Activated gamma-delta T cell treated with Interleukin-2 at 50 U/mL for 16 hours (primary cell): Measurements from ENCODE around the gene TEDC2.
A peak's percentile ranks its signal among the peaks of the same experiment; 100 is the strongest.
"Not testable (repeated sequence)": the region's sequence is repeated elsewhere in the genome, so short reads cannot be mapped to it uniquely, and the experiment has no call there.

Experiments used
- DNase-seq: peaks from one replicate; pipeline ENCODE4 v3.0.0-alpha.2; 2020

Gene TEDC2

DNA sequence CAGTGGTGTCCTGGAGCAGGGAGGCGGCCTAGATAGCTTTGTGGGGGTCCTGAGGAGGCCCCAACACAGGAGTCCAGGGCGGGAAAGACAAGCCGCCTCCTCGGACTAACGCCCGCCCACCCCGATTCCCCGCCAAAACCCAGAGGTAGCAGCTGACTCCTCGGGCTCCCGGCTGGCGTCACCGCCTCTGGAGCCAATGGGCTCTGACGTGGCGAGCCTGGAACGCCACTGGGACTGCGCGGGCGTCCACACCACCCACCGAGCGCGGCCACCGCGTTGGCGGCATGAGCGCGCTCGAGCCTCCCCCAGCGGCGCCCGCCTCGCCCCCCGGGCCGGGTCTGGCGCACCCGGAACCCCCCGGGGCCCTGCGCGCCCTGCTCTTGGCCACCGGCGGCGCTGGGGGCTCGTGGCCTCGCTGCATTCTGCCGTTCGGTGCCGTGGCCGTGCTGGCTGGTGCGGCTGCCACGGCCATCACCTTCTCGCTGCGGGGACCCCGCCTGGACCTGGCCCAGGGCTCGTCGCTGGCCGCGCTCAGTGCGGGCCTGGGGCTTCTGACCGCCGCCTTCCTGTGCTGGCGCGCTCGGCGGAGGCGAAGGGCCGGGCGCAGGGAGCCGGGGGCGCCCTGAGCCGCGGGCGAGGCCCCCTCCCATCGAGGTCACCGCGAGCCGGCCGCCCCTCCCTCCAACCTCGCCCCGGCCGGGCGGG lies 7.8 kb downstream of the TEDC2 start:
- no peak for DNase-seq

DNA sequence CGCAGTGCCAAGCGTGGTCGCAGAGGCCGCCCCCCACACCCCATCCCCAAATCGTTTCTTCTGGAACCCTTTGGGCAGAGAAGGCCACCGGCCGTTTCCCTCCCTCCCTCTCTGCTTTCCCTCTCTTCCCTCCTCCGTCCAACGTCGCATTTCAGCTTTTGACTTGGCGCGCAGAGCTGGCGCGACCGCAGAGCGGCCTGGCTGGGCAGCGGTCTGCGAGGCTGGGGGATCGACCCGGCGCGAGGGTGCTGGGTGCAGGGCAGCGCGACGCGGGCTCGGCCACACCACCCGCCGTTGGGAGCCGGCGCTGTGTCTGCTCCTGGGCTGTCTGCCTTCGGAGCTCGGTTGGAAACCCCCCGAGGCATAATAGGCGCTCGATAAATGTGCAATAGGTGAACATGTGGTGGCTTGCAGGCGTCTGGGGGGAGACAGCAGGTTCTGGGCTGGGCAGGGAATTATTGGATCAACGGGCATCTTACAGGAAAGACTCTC lies 8.4 kb downstream of the TEDC2 start:
- no peak for DNase-seq

DNA sequence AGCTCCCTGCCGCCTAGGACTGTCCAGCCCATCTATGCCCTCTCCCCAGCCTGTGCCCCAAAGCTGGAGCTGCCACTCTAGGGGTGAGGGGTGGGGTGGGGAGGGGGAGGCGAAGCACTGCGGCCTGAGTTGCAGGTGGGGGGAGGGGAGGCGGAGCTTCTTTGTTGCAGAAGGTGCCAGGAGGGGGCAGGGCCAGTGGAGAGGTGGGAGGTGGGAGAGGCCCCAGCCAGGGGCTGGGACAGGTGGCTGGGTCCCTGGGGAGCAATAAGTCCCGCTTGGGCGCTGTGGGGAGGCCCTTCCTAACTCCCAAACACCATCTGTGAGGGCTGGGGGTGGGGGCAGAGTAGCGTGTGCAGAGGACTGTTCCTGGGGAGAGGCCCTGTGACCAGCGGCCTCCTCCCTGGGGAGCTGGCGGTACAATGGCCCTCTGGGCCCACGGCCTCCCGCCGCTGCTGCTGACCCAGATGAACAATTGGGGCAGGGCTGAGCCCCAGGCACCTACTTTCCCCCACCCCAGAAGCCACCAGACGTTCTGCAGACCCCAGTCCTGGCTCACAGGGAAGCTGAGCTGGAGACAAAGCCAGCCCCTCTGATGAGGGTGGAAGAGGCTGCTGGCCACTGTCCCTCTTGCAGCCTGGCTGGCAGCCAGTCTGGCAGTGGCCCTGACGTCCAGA lies 9.0 kb downstream of the TEDC2 start:
- no peak for DNase-seq

DNA sequence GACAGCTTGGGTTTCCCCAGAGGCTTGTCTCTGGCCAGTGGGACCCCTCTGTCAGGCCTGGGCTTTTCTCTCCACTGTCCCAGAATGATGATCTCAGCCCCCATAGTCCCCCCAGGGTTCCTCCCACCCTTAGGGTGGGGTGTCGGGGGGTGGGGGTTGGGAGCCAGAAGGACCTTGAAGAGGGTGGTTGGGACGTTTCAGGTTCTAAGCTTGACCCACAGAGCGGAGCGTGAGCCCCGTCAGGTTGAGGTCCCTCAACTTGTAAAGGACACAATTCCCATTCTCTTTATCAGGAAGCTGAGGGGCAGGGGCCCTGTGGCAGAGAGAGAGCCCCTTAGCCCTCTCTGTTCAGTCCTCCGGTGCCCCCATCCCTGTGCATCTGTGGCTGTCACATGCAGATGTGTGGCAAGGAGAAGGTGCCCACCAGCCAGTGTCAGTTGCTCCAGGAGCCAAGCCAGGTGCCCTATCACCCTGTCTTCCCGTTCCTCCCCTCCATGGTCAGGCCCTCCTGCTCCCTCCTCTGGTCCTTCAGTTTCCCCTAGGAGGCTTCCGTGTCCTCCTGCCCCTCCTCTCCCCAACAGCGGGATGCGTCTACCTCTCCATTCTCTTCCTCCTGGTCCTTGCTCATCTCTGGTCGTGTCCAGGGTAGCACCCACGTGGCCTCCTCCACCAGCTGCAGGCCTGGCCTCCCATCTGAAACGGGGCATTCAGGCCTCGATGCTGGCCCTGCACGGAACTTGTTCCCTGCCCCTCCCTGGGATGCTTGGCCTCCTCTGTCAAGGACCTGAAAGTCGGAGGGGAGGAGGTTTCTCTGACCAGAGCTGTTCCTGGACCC lies 9.7 kb downstream of the TEDC2 start:
- DNase-seq = no peak

DNA sequence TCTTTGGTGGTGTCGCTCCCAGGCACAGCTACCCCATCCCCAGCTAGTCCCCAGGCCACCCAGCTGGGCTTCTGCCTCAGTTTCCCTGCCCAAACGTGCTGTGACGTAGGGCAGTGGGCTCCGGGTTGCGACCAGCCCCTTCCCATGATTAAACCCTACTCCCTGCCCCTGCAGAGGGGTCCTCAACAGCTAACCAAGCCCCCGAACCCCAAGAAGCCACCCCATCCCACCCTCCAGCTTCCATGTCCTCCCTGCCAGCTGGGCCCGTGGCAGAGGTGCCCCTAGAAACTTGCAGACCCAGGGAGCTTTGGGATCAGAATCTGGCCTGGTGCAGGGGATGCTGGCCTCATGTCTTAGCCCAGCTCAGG lies 10.3 kb downstream of the TEDC2 start:
- no peak for DNase-seq

- no peak for DNase-seq
Measured at GRCh38 chr16:2470603-2471015, 10.7 kb downstream of the TEDC2 start.

DNA sequence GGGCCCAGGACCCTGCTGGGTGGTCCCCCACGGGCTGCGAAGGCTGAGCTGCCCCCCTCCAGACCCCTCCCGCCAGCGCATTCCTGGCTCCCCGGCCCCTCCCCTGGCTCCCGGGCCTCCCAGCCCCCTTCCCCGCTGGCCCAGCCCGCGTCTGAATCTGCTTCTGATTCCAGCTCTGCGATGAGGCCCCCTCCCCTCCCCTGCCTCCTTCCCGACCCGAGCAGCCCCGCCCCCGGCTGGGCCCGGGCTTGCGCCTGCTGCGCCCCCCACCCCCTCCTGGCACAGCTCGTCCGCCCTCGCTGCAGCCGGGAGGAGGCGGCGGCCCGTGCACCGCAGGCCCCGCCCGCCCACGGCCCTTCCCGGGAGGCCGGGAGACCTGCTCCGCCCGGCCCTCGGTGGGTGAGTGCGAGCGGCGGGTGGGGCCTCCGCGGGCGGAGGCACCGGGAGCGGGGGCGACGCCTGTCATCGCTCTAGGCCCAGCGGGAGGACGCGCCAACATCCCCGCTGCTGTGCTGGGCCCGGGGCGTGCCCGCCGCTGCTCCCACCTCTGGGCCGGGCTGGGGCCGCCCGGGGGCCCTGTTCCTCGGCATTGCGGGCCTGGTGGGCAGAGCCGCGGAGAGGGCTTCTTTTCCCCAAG lies 11.2 kb downstream of the TEDC2 start, which contains the start of gene NTN3:
TSS of gene NTN3 (plus strand) at position 282 of the 637 bp plus-strand sequence. CDS start 405 bp downstream, outside the sequence.
- no peak for DNase-seq

DNA sequence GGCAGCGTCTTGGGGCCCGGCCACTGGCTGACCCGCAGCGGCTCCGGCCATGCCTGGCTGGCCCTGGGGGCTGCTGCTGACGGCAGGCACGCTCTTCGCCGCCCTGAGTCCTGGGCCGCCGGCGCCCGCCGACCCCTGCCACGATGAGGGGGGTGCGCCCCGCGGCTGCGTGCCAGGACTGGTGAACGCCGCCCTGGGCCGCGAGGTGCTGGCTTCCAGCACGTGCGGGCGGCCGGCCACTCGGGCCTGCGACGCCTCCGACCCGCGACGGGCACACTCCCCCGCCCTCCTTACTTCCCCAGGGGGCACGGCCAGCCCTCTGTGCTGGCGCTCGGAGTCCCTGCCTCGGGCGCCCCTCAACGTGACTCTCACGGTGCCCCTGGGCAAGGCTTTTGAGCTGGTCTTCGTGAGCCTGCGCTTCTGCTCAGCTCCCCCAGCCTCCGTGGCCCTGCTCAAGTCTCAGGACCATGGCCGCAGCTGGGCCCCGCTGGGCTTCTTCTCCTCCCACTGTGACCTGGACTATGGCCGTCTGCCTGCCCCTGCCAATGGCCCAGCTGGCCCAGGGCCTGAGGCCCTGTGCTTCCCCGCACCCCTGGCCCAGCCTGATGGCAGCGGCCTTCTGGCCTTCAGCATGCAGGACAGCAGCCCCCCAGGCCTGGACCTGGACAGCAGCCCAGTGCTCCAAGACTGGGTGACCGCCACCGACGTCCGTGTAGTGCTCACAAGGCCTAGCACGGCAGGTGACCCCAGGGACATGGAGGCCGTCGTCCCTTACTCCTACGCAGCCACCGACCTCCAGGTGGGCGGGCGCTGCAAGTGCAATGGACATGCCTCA lies 12.0 kb downstream of the TEDC2 start:
- DNase-seq = no peak

- no peak for DNase-seq
Measured at GRCh38 chr16:2472488-2472864, 12.6 kb downstream of the TEDC2 start.

GRCh38 chr16:2472885-2473445 lies 13.1 kb downstream of the TEDC2 start:
- no peak for DNase-seq

DNA sequence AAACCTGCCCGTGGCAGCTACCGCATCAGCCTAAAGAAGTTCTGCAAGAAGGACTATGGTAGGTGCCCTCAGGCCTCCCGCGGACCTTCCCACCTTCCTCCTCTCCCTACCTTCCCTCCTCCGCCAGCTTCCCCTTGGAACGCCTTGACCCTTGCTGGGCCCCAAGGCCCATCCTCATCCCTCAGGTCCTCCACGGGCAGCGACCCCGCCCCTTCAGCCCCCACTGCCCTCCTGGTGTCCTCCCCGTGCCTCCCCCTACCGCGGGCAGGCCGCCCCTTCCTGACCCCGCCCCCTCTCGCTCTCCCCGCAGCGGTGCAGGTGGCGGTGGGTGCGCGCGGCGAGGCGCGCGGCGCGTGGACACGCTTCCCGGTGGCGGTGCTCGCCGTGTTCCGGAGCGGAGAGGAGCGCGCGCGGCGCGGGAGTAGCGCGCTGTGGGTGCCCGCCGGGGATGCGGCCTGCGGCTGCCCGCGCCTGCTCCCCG lies 13.6 kb downstream of the TEDC2 start:
- no peak for DNase-seq

GRCh38 chr16:2473999-2474876 lies 14.3 kb downstream of the TEDC2 start:
- peak; percentile 47 for DNase-seq

- peak; percentile 80 for DNase-seq
Measured at GRCh38 chr16:2474877-2475412, 15.0 kb downstream of the TEDC2 start, which contains the start of gene TBC1D24. Gene TBC1D24, plus strand, starts transcription at chr16:2475127. Its CDS starts 21,022 bp downstream, at chr16:2496149.

- DNase-seq = peak; percentile 37
Measured at GRCh38 chr16:2475413-2476344, 15.8 kb downstream of the TEDC2 start.

DNA sequence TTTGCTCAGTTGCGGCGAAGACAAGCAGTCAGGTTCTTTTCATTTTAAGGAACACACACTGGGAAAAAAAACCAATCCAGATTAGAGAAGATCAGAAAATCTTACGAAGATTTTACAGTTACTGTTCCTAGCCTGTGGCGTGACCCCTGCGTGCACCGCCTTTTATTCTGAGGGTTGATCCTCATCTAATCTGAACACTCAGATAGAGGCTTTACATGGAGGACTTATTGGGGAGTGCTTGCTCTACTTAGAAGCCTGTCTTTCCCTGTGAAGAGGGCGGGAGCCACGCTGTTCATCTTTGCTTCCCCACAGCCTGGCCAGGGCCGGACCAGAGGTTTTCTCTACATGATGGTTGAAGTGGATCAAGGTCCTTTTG lies 16.4 kb downstream of the TEDC2 start:
- DNase-seq = no peak

GRCh38 chr16:2476741-2477140 lies 16.8 kb downstream of the TEDC2 start:
- no peak for DNase-seq

DNA sequence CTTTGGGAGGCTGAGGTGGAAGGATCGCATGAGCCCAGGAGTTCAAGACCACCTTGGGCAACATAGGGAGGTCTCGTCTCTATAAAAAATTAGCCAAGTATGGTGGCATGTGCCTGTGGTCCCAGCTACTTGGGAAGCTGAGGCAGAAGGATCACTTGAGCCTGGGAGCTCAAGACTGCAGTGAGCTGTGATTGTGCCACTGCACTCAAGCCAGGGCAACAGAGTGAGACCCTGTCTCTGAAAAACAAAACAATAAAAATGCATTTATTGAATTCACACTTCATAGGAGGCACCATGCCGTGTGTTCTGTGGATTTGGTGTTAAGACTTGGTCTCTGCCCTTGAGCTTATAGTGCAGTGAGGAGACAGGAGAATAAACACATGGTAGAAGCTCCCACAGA lies 17.4 kb downstream of the TEDC2 start:
- DNase-seq = no peak

DNA sequence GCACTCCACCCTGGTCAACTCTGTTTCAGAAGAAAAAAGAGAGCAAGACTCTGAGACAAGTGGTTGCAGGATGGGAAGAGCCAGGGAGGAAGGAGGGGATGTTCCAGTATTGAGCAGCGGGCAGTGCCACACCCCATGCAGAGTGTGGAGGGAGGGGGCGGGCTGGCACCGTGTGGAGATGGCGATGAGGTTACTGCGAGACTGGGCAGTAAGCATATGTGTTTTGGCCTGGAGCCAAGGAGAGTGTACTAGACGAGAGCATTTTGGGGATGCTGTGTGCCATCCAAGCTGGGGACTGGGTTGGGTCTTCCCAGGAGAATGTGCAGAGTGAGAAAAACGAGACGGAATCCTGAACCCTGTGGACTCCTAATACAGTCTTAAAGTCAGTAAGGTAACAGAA lies 18.4 kb downstream of the TEDC2 start:
- DNase-seq = no peak

GRCh38 chr16:2479996-2480395 lies 20.1 kb downstream of the TEDC2 start:
- DNase-seq = not testable (repeated sequence)
